ENCODE measurements around the gene APOBEC2. TPM values are rescaled to one million over a fixed set of nuclear protein-coding genes. Genes with fewer than 3 reads are reported as not detected.

The APOBEC2 gene
- total and polyA plus RNA-seq, 9 of the 15 experiments (the other 6 are each of a cell fraction or from before 2014, with no cell fraction given) = 0.25 to 1.6 TPM; not detected in 7

GRCh38 chr6:41073203-41073967 is 20.4 kb downstream of the APOBEC2 start (continued):
- TF ChIP-seq ZNF253 (CRISPR knock-in tag; conservative IDR thresholded peaks at IDR 0.05) = no peak
- TF ChIP-seq ZZZ3 (IDR thresholded peaks at IDR 0.05) = no peak
- no peak for TF ChIP-seq SNRNP70 (optimal IDR thresholded peaks at IDR 0.05; ENCODE audit: low read depth, low read length)
- no peak for TF ChIP-seq PBX2 (CRISPR knock-in tag; IDR thresholded peaks at IDR 0.05; ENCODE audit: low read depth)
- TF ChIP-seq PBX2 (tag; conservative IDR thresholded peaks at IDR 0.05; ENCODE audit: low read depth) = 0 out of 2 replicates have a peak, but pooled peaks have one; percentile 6
- no peak for TF ChIP-seq ZNF445 (CRISPR knock-in tag; IDR thresholded peaks at IDR 0.05; ENCODE audit: low read depth)
- TF ChIP-seq ZKSCAN3 (CRISPR knock-in tag; IDR thresholded peaks at IDR 0.05) = no peak
- no peak for TF ChIP-seq RNF219 (CRISPR knock-in tag; IDR thresholded peaks at IDR 0.05)
- peak; percentile 61; the same call in 1 of the 2 replicates for TF ChIP-seq GTF2A2 (tag; IDR thresholded peaks at IDR 0.05)
- TF ChIP-seq NCOA1 (IDR thresholded peaks at IDR 0.05; ENCODE audit: low read depth) = 0 out of 2 replicates have a peak, but pooled peaks have one; percentile 20
- TF ChIP-seq CC2D1A (IDR thresholded peaks at IDR 0.05) = no peak
- TF ChIP-seq CBX8 (IDR thresholded peaks at IDR 0.05; ENCODE audit: borderline replicate concordance, extremely low read depth, low read depth, low read length, poor library complexity, severe bottlenecking) = no peak
- peak; percentile 59; the same call in 1 of the 2 replicates for TF ChIP-seq SP1 (CRISPR knock-in tag; IDR thresholded peaks at IDR 0.05)
- no peak for TF ChIP-seq ZNF609 (CRISPR knock-in tag; IDR thresholded peaks at IDR 0.05; ENCODE audit: borderline replicate concordance)
- no peak for TF ChIP-seq DIDO1 (tag; IDR thresholded peaks at IDR 0.05; ENCODE audit: low read depth)
- TF ChIP-seq BRF1 (IDR thresholded peaks at IDR 0.05; ENCODE audit: borderline replicate concordance, extremely low read depth, insufficient read length) = no peak
- TF ChIP-seq EWSR1 (IDR thresholded peaks at IDR 0.05; ENCODE audit: borderline replicate concordance, low read depth, partially characterized antibody) = no peak

Measured in K562 (cell line).